Activated CD8-positive, alpha-beta memory T cell treated with anti-CD3 and anti-CD28 coated beads, Interleukin-2, amount 10 ng/mL, durations not matched to agents 7 days and 5 days (primary cell): ENCODE results near the gene ADAMTSL3. TPM values are rescaled to one million over a fixed set of nuclear protein-coding genes. Genes with fewer than 3 reads are reported as not detected.

ENCODE experiments used
- ATAC-seq: fragments of 150-1000 bp; cut with Tn5 transposase; one replicate; pipeline ENCODE4 v1.10.0; 2021; ENCODE audit warnings: moderate library complexity
- CTCF ChIA-PET: fragments of 350-600 bp; sonication (Branson Sonifier 250); formaldehyde crosslinking; loops from one replicate; lab custom pipeline; 2021; ENCODE audit warnings: antibody characterized with exemption; lab: Charles Lee
- DNase-seq: peaks from one replicate; pipeline ENCODE4 v3.0.0-alpha.2; 2020
- H3K27ac Mint-ChIP-seq: one replicate; pipeline ENCODE4 v1.8.0; 2021; ENCODE audit warnings: mild to moderate bottlenecking, mixed read lengths
- H3K27me3 Mint-ChIP-seq: one replicate; pipeline ENCODE4 v1.8.0; 2021; ENCODE audit warnings: mixed read lengths
- H3K36me3 Mint-ChIP-seq: one replicate; pipeline ENCODE4 v1.8.0; 2021; ENCODE audit warnings: mild to moderate bottlenecking, mixed read lengths
- H3K4me1 Mint-ChIP-seq: one replicate; pipeline ENCODE4 v1.8.0; 2021; ENCODE audit warnings: mixed read lengths
- H3K4me3 Mint-ChIP-seq: one replicate; pipeline ENCODE4 v1.8.0; 2021; ENCODE audit warnings: mild to moderate bottlenecking, moderate library complexity, mixed read lengths
- H3K9me3 Mint-ChIP-seq: one replicate; pipeline ENCODE4 v1.8.0; 2022; ENCODE audit warnings: low read depth, mixed read lengths
- total RNA-seq, 2 experiments: library from RNA; stranded (reverse); gene quantifications; one replicate each; pipeline ENCODE4 v1.2.3, GENCODE V29; 2021

ADAMTSL3 gene
- total RNA-seq, 2 experiments from 2014 or later, result not detected

DNA sequence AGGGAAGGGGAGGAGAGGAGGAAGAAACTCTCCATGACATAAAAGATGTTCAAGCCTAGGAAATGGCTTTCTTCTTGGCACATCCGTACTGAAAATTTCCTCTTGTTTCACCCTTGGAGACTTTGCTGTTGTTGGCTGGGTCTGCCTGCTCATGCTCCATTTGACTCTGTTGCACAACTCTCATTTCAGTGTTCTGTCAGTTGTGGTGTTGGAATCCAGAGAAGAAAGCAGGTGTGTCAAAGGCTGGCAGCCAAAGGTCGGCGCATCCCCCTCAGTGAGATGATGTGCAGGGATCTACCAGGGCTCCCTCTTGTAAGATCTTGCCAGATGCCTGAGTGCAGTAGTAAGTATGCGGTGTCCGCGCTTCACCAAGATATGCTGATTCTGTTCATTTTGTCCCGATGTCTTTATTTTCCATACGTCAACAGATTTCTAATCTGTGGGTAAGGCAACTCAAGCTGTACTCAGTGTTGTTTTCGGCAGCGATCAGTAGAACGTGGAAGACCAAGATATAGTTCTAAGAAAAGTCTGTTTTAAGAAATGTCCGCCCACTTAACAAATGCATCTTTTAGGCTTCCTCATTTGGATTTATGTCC lies 316.5 kb downstream of the ADAMTSL3 start:
- no peaks in the 10 kb centered on the region for H3K4me1 Mint-ChIP-seq
- ATAC-seq (no peak), DNase-seq (no peak)
- H3K9me3 Mint-ChIP-seq, result peaks cover 2% of the 10 kb centered on the region
- H3K27ac Mint-ChIP-seq, result no peak overlapping the region
- CTCF ChIA-PET, result interaction anchor here (0.6 kb wide), 1 partner anchor 200 kb away, joined by 3 read pairs; no protein-coding TSS in a partner anchor
- no peaks in the 10 kb centered on the region for H3K27me3 Mint-ChIP-seq
- H3K36me3 Mint-ChIP-seq, result no peaks in the 10 kb centered on the region
- H3K4me3 Mint-ChIP-seq, result no peak overlapping the region

DNA sequence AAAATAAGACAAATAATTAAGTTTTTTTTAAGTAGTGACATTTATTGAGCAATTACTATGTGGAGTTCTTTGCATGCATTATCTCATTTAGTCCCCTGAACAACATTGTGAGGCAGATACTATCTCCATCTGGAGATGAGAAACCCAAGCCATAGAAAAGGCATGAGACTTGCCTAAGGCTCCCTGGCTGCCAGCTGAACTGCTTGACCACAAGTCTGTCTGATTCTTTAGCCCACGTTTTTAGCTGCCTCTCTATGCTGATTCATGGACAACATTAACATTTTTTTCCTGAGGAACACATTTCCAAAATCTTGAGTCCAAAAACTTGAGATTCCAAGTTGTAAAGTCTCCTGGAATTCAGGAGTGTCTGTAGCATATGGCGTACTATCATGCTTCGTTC lies 318.1 kb downstream of the ADAMTSL3 start:
- no peak overlapping the region for H3K4me3 Mint-ChIP-seq
- DNase-seq (no peak), ATAC-seq (no peak)
- CTCF ChIA-PET, result no interaction called here
- peaks cover 4% of the 10 kb centered on the region for H3K9me3 Mint-ChIP-seq
- H3K27ac Mint-ChIP-seq, result no peak overlapping the region
- no peaks in the 10 kb centered on the region for H3K4me1 Mint-ChIP-seq
- no peaks in the 10 kb centered on the region for H3K36me3 Mint-ChIP-seq
- H3K27me3 Mint-ChIP-seq, result no peaks in the 10 kb centered on the region

DNA sequence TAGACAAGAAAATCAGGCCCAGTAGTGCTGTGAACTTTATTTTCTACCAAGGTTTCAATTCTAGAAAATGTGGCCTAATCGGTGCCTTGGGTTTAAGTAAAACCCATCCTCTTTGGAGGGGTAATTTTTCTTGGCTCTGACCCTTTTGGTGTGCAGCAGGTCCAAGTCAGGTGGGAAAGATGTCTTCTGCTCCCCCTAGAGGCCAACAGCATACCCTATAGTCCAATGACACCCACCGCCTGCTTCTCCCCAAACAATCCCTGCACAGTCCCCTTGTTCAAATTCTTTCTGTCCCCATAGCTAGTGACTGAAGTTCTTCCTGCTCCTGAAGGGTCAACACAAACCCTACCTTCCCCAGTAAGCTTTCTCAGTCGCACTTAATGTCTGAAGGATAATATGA lies 319.9 kb downstream of the ADAMTSL3 start:
- Mint-ChIP-seq H3K27me3 (no peaks in the 10 kb centered on the region), H3K36me3 (no peaks in the 10 kb centered on the region), H3K4me1 (no peaks in the 10 kb centered on the region), H3K4me3 (no peak overlapping the region), H3K27ac (no peak overlapping the region), H3K9me3 (peaks cover 4% of the 10 kb centered on the region)
- CTCF ChIA-PET, result interaction anchor here (0.5 to 0.8 kb wide), 2 partner anchors 15 to 182 kb away, joined by 3 read pairs; no protein-coding TSS in a partner anchor
- ATAC-seq, result no peak
- no peak for DNase-seq

- no peaks in the 10 kb centered on the region for H3K36me3 Mint-ChIP-seq
- H3K4me1 Mint-ChIP-seq, result no peaks in the 10 kb centered on the region
- no peaks in the 10 kb centered on the region for H3K27me3 Mint-ChIP-seq
- no peak overlapping the region for H3K4me3 Mint-ChIP-seq
- H3K9me3 Mint-ChIP-seq, result peaks cover 4% of the 10 kb centered on the region
- CTCF ChIA-PET, result no interaction called here
- no peak for ATAC-seq
- H3K27ac Mint-ChIP-seq, result no peak overlapping the region
- DNase-seq, result no peak
Observed at GRCh38 chr15:83977992-83978391, 324.1 kb downstream of the ADAMTSL3 start.

- DNase-seq, result no peak
- Mint-ChIP-seq H3K27me3 (no peaks in the 10 kb centered on the region), H3K4me1 (no peaks in the 10 kb centered on the region), H3K4me3 (no peak overlapping the region), H3K9me3 (peaks cover 4% of the 10 kb centered on the region), H3K36me3 (no peaks in the 10 kb centered on the region), H3K27ac (no peak overlapping the region)
- ATAC-seq, result no peak
- CTCF ChIA-PET, result no interaction called here
Observed at GRCh38 chr15:83978588-83978987, 324.7 kb downstream of the ADAMTSL3 start.

- Mint-ChIP-seq H3K4me1 (no peaks in the 10 kb centered on the region), H3K27me3 (no peaks in the 10 kb centered on the region), H3K4me3 (no peak overlapping the region), H3K9me3 (no peaks in the 10 kb centered on the region), H3K27ac (no peak overlapping the region), H3K36me3 (no peaks in the 10 kb centered on the region)
- DNase-seq (no peak), ATAC-seq (no peak)
- CTCF ChIA-PET, result no interaction called here
Observed at GRCh38 chr15:83980637-83981036, 326.7 kb downstream of the ADAMTSL3 start.

DNA sequence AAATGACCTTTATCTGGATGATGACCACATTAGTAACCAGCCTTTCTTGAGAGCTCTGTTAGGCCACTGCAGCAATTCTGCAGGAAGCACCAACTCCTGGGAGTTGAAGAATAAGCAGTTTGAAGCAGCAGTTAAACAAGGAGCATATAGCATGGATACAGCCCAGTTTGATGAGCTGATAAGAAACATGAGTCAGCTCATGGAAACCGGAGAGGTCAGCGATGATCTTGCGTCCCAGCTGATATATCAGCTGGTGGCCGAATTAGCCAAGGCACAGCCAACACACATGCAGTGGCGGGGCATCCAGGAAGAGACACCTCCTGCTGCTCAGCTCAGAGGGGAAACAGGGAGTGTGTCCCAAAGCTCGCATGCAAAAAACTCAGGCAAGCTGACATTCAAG lies 328.8 kb downstream of the ADAMTSL3 start:
- no peaks in the 10 kb centered on the region for H3K4me1 Mint-ChIP-seq
- DNase-seq (no peak), ATAC-seq (no peak)
- peaks cover 3% of the 10 kb centered on the region for H3K27me3 Mint-ChIP-seq
- CTCF ChIA-PET, result no interaction called here
- H3K27ac Mint-ChIP-seq, result no peak overlapping the region
- no peaks in the 10 kb centered on the region for H3K36me3 Mint-ChIP-seq
- H3K9me3 Mint-ChIP-seq, result no peaks in the 10 kb centered on the region
- H3K4me3 Mint-ChIP-seq, result no peak overlapping the region

DNA sequence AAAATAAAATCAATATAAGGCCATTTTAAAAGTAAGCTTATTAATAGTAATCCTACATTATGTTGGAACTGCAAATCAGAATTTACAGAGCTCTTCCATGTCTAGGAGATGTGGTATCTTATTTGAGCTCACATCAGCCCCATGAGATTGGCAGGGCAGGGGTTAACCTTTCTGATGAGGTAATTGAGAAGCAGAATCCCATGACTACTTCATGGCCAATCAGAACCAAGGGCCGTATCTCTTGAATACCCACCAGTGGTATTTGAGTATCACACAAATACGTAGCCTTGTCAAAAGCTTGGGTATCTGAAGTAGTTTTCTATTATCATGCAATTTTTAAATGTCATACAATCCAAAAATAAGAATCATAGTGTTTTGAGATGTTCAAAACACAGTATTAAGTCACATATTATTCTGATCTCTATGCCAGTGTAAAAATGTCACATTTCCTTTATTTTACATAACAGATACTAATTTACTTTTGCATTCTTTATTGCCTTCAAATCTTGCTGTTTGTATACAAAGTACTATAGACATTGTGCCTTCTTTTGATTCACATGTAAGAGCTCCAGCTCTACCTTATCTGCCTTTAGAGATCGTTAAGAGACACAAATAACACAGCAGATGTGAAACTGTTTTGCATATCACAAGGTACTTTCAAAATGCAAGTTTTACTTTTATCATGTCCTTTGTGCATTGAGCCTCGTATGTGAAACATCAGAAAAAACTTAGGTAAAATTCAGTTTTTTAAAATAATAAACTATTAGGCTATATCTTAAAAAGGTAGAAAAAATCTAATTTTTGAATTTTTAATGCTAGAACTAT lies 329.9 kb downstream of the ADAMTSL3 start:
- no peaks in the 10 kb centered on the region for H3K36me3 Mint-ChIP-seq
- H3K4me3 Mint-ChIP-seq, result no peak overlapping the region
- H3K9me3 Mint-ChIP-seq, result no peaks in the 10 kb centered on the region
- H3K27me3 Mint-ChIP-seq, result peaks cover 3% of the 10 kb centered on the region
- H3K27ac Mint-ChIP-seq, result no peak overlapping the region
- DNase-seq (no peak), ATAC-seq (no peak)
- no peaks in the 10 kb centered on the region for H3K4me1 Mint-ChIP-seq
- CTCF ChIA-PET, result no interaction called here

DNA sequence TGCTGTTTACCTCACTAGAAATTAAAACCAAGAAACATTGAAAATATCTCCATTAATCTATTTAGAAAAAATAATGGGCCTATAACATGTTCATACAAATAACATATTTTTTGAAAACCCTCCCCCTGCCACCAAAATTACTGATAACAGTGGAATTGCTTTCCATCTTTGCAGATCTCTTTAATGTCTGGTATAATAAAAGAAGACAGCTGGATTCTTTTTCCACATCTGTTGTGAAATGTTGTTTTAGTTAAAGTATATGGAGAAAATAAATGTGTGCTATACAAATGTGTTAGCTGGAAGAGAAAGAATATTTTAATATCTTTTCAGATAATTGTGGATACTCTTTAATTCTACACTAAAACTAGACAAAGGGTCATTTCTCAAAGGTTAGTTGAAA lies 330.7 kb downstream of the ADAMTSL3 start:
- CTCF ChIA-PET, result no interaction called here
- Mint-ChIP-seq H3K36me3 (no peaks in the 10 kb centered on the region), H3K27me3 (peaks cover 3% of the 10 kb centered on the region), H3K27ac (no peak overlapping the region), H3K9me3 (no peaks in the 10 kb centered on the region), H3K4me1 (no peaks in the 10 kb centered on the region), H3K4me3 (no peak overlapping the region)
- ATAC-seq (no peak), DNase-seq (no peak)

DNA sequence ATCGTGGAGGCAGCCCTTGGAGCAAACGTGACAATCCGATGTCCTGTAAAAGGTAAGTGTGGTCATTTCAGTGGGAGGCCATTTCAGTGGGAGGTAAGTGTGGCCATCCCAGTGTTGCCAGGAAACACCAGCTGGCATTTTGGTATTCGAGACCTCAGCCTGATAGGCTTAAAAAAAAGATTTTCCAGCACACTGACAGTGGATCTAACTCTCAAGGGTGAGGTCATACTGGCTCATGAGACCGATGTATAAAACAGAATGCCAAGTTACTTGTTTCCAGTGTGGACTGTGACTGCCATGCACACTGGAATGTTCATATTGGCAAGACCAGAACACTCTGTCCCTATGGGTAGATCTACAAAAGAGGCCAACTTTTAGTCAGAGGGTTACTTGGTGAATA lies 337.2 kb downstream of the ADAMTSL3 start:
- no peaks in the 10 kb centered on the region for H3K36me3 Mint-ChIP-seq
- CTCF ChIA-PET, result no interaction called here
- ATAC-seq, result no peak

DNA sequence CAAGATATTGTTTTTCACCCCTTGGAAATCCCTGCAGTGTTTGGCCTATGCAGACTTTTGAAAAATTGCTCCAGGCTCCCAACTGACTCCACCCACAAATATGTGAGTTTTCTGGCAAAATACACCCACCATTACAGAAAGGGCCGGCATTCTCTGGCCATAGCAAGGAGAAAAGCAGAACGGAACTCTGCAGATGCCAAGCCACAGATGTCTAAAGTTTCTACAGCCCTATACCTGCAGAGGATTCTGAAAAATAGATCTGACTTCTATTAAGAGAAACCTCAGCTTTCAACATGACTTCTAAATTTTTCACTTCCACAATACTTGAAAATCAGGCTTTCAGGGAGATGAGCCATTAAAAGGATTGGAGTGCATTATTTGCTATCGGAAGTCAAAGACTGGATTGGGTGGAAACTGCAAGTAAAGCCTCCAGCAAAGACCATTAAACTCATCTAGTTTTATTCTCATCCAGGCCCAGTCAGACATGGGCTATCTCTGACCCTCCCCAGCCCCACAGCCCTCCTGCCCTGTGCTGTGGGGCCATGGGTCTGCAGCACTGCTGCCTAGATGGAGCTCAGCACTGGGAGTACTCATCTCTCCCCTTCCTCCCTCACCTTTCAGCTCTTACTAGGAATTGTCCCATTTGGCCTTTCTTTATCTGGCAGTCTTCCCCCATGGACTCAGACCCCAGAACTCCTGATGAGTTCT lies 338.6 kb downstream of the ADAMTSL3 start:
- Mint-ChIP-seq H3K4me3 (no peak overlapping the region), H3K9me3 (no peaks in the 10 kb centered on the region), H3K36me3 (no peaks in the 10 kb centered on the region), H3K27me3 (peaks cover 2% of the 10 kb centered on the region), H3K4me1 (no peaks in the 10 kb centered on the region), H3K27ac (no peak overlapping the region)
- CTCF ChIA-PET, result no interaction called here
- DNase-seq, result no peak
- ATAC-seq, result no peak

More for the DNA sequence above, 337.2 kb downstream of the ADAMTSL3 start:
- DNase-seq, result no peak
- no peaks in the 10 kb centered on the region for H3K9me3 Mint-ChIP-seq
- H3K27me3 Mint-ChIP-seq, result peaks cover 3% of the 10 kb centered on the region
- H3K4me3 Mint-ChIP-seq, result no peak overlapping the region
- H3K27ac Mint-ChIP-seq, result no peak overlapping the region
- H3K4me1 Mint-ChIP-seq, result no peaks in the 10 kb centered on the region

DNA sequence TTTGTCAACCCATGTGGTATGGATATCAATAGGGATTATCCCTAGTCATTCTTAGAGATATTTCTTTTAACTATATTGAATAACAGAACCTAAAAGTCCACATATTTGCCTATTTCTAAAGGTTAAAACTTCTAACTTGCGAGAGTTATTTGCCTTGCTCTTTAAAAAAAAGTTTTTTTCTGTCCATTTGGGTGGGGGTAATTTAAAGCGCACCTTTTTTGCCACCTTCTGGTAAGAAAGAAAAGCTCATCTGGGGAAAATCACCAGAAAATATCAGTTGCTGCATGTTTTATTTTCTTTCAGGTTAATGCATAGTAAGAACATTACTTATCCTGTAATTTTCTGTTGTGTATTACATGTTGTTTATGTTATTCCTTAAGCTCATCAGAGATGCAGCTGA lies 339.7 kb downstream of the ADAMTSL3 start:
- DNase-seq (no peak), ATAC-seq (no peak)
- H3K4me3 Mint-ChIP-seq, result no peak overlapping the region
- no peaks in the 10 kb centered on the region for H3K27me3 Mint-ChIP-seq
- H3K27ac Mint-ChIP-seq, result no peak overlapping the region
- CTCF ChIA-PET, result interaction anchor here (0.6 to 1.2 kb wide), 2 partner anchors 208 to 259 kb away, joined by 3 read pairs; no protein-coding TSS in a partner anchor
- H3K4me1 Mint-ChIP-seq, result no peaks in the 10 kb centered on the region
- no peaks in the 10 kb centered on the region for H3K9me3 Mint-ChIP-seq
- H3K36me3 Mint-ChIP-seq, result no peaks in the 10 kb centered on the region

DNA sequence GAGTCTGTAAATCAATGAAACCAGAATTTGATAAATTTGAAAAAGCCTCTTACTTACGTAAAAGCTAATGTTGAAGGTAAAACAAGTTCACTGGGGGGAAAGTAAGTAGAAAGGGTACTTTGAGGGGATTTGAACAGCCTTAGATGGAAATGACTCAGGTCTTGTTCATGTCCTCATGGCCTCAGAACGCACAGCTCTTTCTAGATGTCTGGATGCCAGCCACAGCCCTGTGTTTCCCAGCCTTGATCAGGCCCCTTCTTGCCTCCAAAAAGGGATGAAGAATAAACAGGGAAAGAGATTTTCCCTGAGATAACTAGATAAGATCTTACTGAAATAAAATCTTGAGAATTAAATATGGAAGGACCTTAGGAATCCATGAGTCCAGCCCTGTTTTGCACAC lies 344.6 kb downstream of the ADAMTSL3 start:
- no peak for ATAC-seq
- H3K27ac Mint-ChIP-seq, result no peak overlapping the region
- H3K4me1 Mint-ChIP-seq, result no peaks in the 10 kb centered on the region
- H3K27me3 Mint-ChIP-seq, result no peaks in the 10 kb centered on the region
- DNase-seq, result no peak
- no peaks in the 10 kb centered on the region for H3K36me3 Mint-ChIP-seq
- no peak overlapping the region for H3K4me3 Mint-ChIP-seq
- CTCF ChIA-PET, result no interaction called here
- H3K9me3 Mint-ChIP-seq, result no peaks in the 10 kb centered on the region
